Measurements from ENCODE around the gene PFAS. TPM values are rescaled to one million over a fixed set of nuclear protein-coding genes. Genes with fewer than 3 reads are reported as not detected.
"Not testable (repeated sequence)": the region's sequence is repeated elsewhere in the genome, so short reads cannot be mapped to it uniquely, and the experiment has no call there.

The PFAS gene
- total RNA-seq, 2 experiments from 2014 or later: 54.0 to 60.4 TPM

GRCh38 chr17:8234361-8235270 is 14.5 kb upstream of the PFAS start:
- no peaks in the 10 kb centered on the region for H3K27me3 Mint-ChIP-seq
- peaks cover 5% of the 10 kb centered on the region for H3K4me1 Mint-ChIP-seq
- CTCF ChIA-PET: interaction anchor here (0.6 to 1.6 kb wide), 5 partner anchors 7 to 46 kb away, joined by 3 to 5 read pairs (median 3); partner anchors contain the start of gene CTC1
- no peak for DNase-seq
- no peaks in the 10 kb centered on the region for H3K9me3 Mint-ChIP-seq
- H3K36me3 Mint-ChIP-seq (ENCODE audit: low read depth): peaks cover 74% of the 10 kb centered on the region
- H3K4me3 Mint-ChIP-seq: no peak overlapping the region
- H3K27ac Mint-ChIP-seq: no peak overlapping the region
- POLR2A ChIA-PET: no interaction called here

GRCh38 chr17:8235676-8236075 is 13.4 kb upstream of the PFAS start:
- Mint-ChIP-seq H3K9me3 (no peaks in the 10 kb centered on the region), H3K36me3 (ENCODE audit: low read depth) (peaks cover 69% of the 10 kb centered on the region), H3K27me3 (no peaks in the 10 kb centered on the region), H3K4me3 (no peak overlapping the region), H3K4me1 (peaks cover 7% of the 10 kb centered on the region), H3K27ac (no peak overlapping the region)
- POLR2A ChIA-PET: no interaction called here
- DNase-seq: no peak
- CTCF ChIA-PET: interaction anchor here (0.6 to 1.6 kb wide), 5 partner anchors 8 to 45 kb away, joined by 3 to 5 read pairs (median 3); partner anchors contain the start of gene CTC1

GRCh38 chr17:8237175-8237574 is 11.9 kb upstream of the PFAS start:
- peaks cover 7% of the 10 kb centered on the region for H3K4me1 Mint-ChIP-seq
- no peak for DNase-seq
- no peaks in the 10 kb centered on the region for H3K27me3 Mint-ChIP-seq
- H3K9me3 Mint-ChIP-seq: no peaks in the 10 kb centered on the region
- peaks cover 63% of the 10 kb centered on the region for H3K36me3 Mint-ChIP-seq (ENCODE audit: low read depth)
- H3K4me3 Mint-ChIP-seq: no peak overlapping the region
- H3K27ac Mint-ChIP-seq: no peak overlapping the region
- CTCF ChIA-PET: interaction anchor here (1.0 to 1.6 kb wide), 3 partner anchors 14 to 103 kb away, joined by 4 to 9 read pairs (median 4); partner anchors contain the start of gene SLC25A35
- POLR2A ChIA-PET: interaction anchor here (0.6 kb wide), 1 partner anchor 11 kb away, joined by 5 read pairs; the partner anchor contains the start of gene CTC1

GRCh38 chr17:8237886-8238285 is 11.2 kb upstream of the PFAS start:
- H3K4me1 Mint-ChIP-seq: peaks cover 11% of the 10 kb centered on the region
- H3K36me3 Mint-ChIP-seq (ENCODE audit: low read depth): peaks cover 63% of the 10 kb centered on the region
- no peak for DNase-seq
- CTCF ChIA-PET: interaction anchor here (0.8 to 1.6 kb wide), 4 partner anchors 15 to 104 kb away, joined by 3 to 9 read pairs (median 4); partner anchors contain the start of genes AURKB and SLC25A35
- H3K27ac Mint-ChIP-seq: no peak overlapping the region
- POLR2A ChIA-PET: interaction anchor here (0.6 kb wide), 1 partner anchor 10 kb away, joined by 5 read pairs; the partner anchor contains the start of gene CTC1
- H3K4me3 Mint-ChIP-seq: no peak overlapping the region
- H3K27me3 Mint-ChIP-seq: no peaks in the 10 kb centered on the region
- no peaks in the 10 kb centered on the region for H3K9me3 Mint-ChIP-seq

- H3K9me3 Mint-ChIP-seq: no peaks in the 10 kb centered on the region
- ChIA-PET CTCF (interaction anchor here (0.6 to 1.9 kb wide), 10 partner anchors 8 to 555 kb away, joined by 3 to 14 read pairs (median 4); no protein-coding TSS in a partner anchor), POLR2A (interaction anchor here (0.6 kb wide), 2 partner anchors 23 to 70 kb away, joined by 3 to 4 read pairs; no protein-coding TSS in a partner anchor)
- H3K27me3 Mint-ChIP-seq: no peaks in the 10 kb centered on the region
- peaks cover 44% of the 10 kb centered on the region for H3K4me1 Mint-ChIP-seq
- H3K27ac Mint-ChIP-seq: peak overlapping the region; percentile 100
- peak; percentile 50 for DNase-seq
- H3K36me3 Mint-ChIP-seq (ENCODE audit: low read depth): peaks cover 52% of the 10 kb centered on the region
- peak overlapping the region; percentile 54 for H3K4me3 Mint-ChIP-seq
Observed at GRCh38 chr17:8243827-8244226, 5.3 kb upstream of the PFAS start.

- Mint-ChIP-seq H3K36me3 (ENCODE audit: low read depth) (peaks cover 48% of the 10 kb centered on the region), H3K27ac (peak overlapping the region; percentile 100), H3K4me3 (no peak overlapping the region), H3K9me3 (no peaks in the 10 kb centered on the region), H3K4me1 (peaks cover 48% of the 10 kb centered on the region), H3K27me3 (no peaks in the 10 kb centered on the region)
- no peak for DNase-seq
- ChIA-PET CTCF (interaction anchor here (0.6 to 1.9 kb wide), 6 partner anchors 10 to 90 kb away, joined by 4 to 14 read pairs (median 6); no protein-coding TSS in a partner anchor), POLR2A (no interaction called here)
Observed at GRCh38 chr17:8244768-8245167, 4.3 kb upstream of the PFAS start.

- peak overlapping the region; percentile 100 for H3K27ac Mint-ChIP-seq
- H3K27me3 Mint-ChIP-seq: no peaks in the 10 kb centered on the region
- no peak for DNase-seq
- CTCF ChIA-PET: interaction anchor here (0.5 to 1.6 kb wide), 7 partner anchors 8 to 1477 kb away, joined by 3 to 4 read pairs (median 3); no protein-coding TSS in a partner anchor
- H3K9me3 Mint-ChIP-seq: no peaks in the 10 kb centered on the region
- peaks cover 21% of the 10 kb centered on the region for H3K36me3 Mint-ChIP-seq (ENCODE audit: low read depth)
- peaks cover 34% of the 10 kb centered on the region for H3K4me1 Mint-ChIP-seq
- H3K4me3 Mint-ChIP-seq: peak overlapping the region; percentile 98
- POLR2A ChIA-PET: no interaction called here
Observed at GRCh38 chr17:8249621-8250500, 772 bp downstream of the PFAS start.

- peaks cover 20% of the 10 kb centered on the region for H3K4me1 Mint-ChIP-seq
- not testable (repeated sequence) for H3K27me3 Mint-ChIP-seq, H3K9me3 Mint-ChIP-seq, H3K27ac Mint-ChIP-seq, DNase-seq, H3K4me3 Mint-ChIP-seq
- ChIA-PET POLR2A (interaction anchor here (0.6 kb wide), 1 partner anchor 37 kb away, joined by 5 read pairs; the partner anchor contains the start of gene RANGRF), CTCF (interaction anchor here (0.6 to 1.6 kb wide), 4 partner anchors 9 to 57 kb away, joined by 3 to 5 read pairs (median 4); no protein-coding TSS in a partner anchor)
- peaks cover 14% of the 10 kb centered on the region for H3K36me3 Mint-ChIP-seq (ENCODE audit: low read depth)
Observed at GRCh38 chr17:8251411-8251810, 2.3 kb downstream of the PFAS start.

- ChIA-PET CTCF (no interaction called here), POLR2A (no interaction called here)
- no peak for DNase-seq
- Mint-ChIP-seq H3K9me3 (no peaks in the 10 kb centered on the region), H3K4me1 (peaks cover 16% of the 10 kb centered on the region), H3K36me3 (ENCODE audit: low read depth) (peaks cover 14% of the 10 kb centered on the region), H3K27me3 (no peaks in the 10 kb centered on the region), H3K4me3 (no peak overlapping the region), H3K27ac (no peak overlapping the region)
Observed at GRCh38 chr17:8253801-8254200, 4.7 kb downstream of the PFAS start.

- Mint-ChIP-seq H3K27me3 (no peaks in the 10 kb centered on the region), H3K4me3 (no peak overlapping the region), H3K36me3 (ENCODE audit: low read depth) (peaks cover 14% of the 10 kb centered on the region), H3K9me3 (no peaks in the 10 kb centered on the region), H3K4me1 (peaks cover 9% of the 10 kb centered on the region), H3K27ac (no peak overlapping the region)
- POLR2A ChIA-PET: no interaction called here
- no peak for DNase-seq
- CTCF ChIA-PET: interaction anchor here (0.7 kb wide), 1 partner anchor 228 kb away, joined by 4 read pairs; no protein-coding TSS in a partner anchor
Observed at GRCh38 chr17:8254881-8255280, 5.8 kb downstream of the PFAS start.

- H3K36me3 Mint-ChIP-seq (ENCODE audit: low read depth): peaks cover 14% of the 10 kb centered on the region
- H3K9me3 Mint-ChIP-seq: no peaks in the 10 kb centered on the region
- no peaks in the 10 kb centered on the region for H3K27me3 Mint-ChIP-seq
- no peak overlapping the region for H3K4me3 Mint-ChIP-seq
- H3K4me1 Mint-ChIP-seq: peaks cover 3% of the 10 kb centered on the region
- no peak for DNase-seq
- POLR2A ChIA-PET: interaction anchor here (0.6 kb wide), 1 partner anchor 22 kb away, joined by 3 read pairs; no protein-coding TSS in a partner anchor
- H3K27ac Mint-ChIP-seq: no peak overlapping the region
- CTCF ChIA-PET: no interaction called here
Observed at GRCh38 chr17:8255499-8255898, 6.4 kb downstream of the PFAS start.

GRCh38 chr17:8256291-8256690 is 7.2 kb downstream of the PFAS start:
- no peak overlapping the region for H3K4me3 Mint-ChIP-seq
- peak overlapping the region; percentile 13 for H3K27ac Mint-ChIP-seq
- no peaks in the 10 kb centered on the region for H3K27me3 Mint-ChIP-seq
- H3K9me3 Mint-ChIP-seq: no peaks in the 10 kb centered on the region
- no peak for DNase-seq
- H3K36me3 Mint-ChIP-seq (ENCODE audit: low read depth): peaks cover 18% of the 10 kb centered on the region
- no peaks in the 10 kb centered on the region for H3K4me1 Mint-ChIP-seq
- POLR2A ChIA-PET: interaction anchor here (0.6 kb wide), 1 partner anchor 22 kb away, joined by 3 read pairs; no protein-coding TSS in a partner anchor
- CTCF ChIA-PET: interaction anchor here (0.6 kb wide), 1 partner anchor 86 kb away, joined by 3 read pairs; no protein-coding TSS in a partner anchor

All from activated CD4-positive, alpha-beta T cell treated with anti-CD3 and anti-CD28 coated beads, Interleukin-2, amount 10 ng/mL, durations not matched to agents 7 days and 5 days (primary cell).